ENCODE measurements around the gene UROC1. TPM values are rescaled to one million over a fixed set of nuclear protein-coding genes. Genes with fewer than 3 reads are reported as not detected.

Gene UROC1
- total and polyA plus RNA-seq, 2 donors (not counting 1 experiment from before 2014, with no cell fraction given) = not detected

- ChIA-PET CTCF (interaction anchor here (0.5 to 5.9 kb wide), 5 partner anchors 9 to 1023 kb away, joined by 3 to 92 read pairs (median 4); no protein-coding TSS in a partner anchor), POLR2A (no interaction called here)
- no peaks in the 10 kb centered on the region for H3K79me2 ChIP-seq (ENCODE audit: control insufficient read depth, insufficient read depth, low read length)
- Mint-ChIP-seq H3K4me1 (no peaks in the 10 kb centered on the region), H3K9me3 (ENCODE audit: insufficient read depth) (no peaks in the 10 kb centered on the region), H3K27me3 (peaks cover 35% of the 10 kb centered on the region), H3K27ac (no peak within 1 kb of the TSS), H3K4me3 (no peak within 1 kb of the TSS)
- H3K36me3 ChIP-seq (replicated peaks in 1 of 2; ENCODE audit: control extremely low read depth in 1 of 2, control insufficient read depth in 1 of 2, extremely low read depth in 1 of 2, insufficient read depth in 2 of 2, low read length in 1 of 2) = no peaks in the 10 kb centered on the region
- TF ChIP-seq, protein P1, sequence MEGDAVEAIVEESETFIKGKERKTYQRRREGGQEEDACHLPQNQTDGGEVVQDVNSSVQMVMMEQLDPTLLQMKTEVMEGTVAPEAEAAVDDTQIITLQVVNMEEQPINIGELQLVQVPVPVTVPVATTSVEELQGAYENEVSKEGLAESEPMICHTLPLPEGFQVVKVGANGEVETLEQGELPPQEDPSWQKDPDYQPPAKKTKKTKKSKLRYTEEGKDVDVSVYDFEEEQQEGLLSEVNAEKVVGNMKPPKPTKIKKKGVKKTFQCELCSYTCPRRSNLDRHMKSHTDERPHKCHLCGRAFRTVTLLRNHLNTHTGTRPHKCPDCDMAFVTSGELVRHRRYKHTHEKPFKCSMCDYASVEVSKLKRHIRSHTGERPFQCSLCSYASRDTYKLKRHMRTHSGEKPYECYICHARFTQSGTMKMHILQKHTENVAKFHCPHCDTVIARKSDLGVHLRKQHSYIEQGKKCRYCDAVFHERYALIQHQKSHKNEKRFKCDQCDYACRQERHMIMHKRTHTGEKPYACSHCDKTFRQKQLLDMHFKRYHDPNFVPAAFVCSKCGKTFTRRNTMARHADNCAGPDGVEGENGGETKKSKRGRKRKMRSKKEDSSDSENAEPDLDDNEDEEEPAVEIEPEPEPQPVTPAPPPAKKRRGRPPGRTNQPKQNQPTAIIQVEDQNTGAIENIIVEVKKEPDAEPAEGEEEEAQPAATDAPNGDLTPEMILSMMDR (IDR thresholded peaks at IDR 0.05) = no peak
- no peak for TF ChIP-seq EZH2 (IDR thresholded peaks at IDR 0.05; ENCODE audit: borderline replicate concordance, insufficient read depth, low read depth, low read length, poor library complexity, severe bottlenecking)
- H3K4me1 ChIP-seq (ENCODE audit: control insufficient read depth in 2 of 2, insufficient read depth in 2 of 2, low read length in 2 of 2) = peaks cover 0 to 7% of the 10 kb centered on the region in 2 donors
- no peak within 1 kb of the TSS for H3K9ac ChIP-seq (ENCODE audit: low read length)
- no peak within 1 kb of the TSS for H3K4me3 ChIP-seq (ENCODE audit: control extremely low read depth in 1 of 5, extremely low read depth in 1 of 5, insufficient read depth in 1 of 5, low read depth in 2 of 5, low read length in 4 of 5)
- no peak for DNase-seq
- no peak within 1 kb of the TSS for H3K27ac ChIP-seq (ENCODE audit: low read length in 2 of 2)
- no peaks in the 10 kb centered on the region for H3K9me3 ChIP-seq (ENCODE audit: control extremely low read depth in 1 of 3, control insufficient read depth in 2 of 3, insufficient read depth in 1 of 3, low read length in 2 of 3)
- 10% methylated on average over 56 of the region's 56 CpGs for WGBS (ENCODE audit: insufficient coverage)
- intact Hi-C loops (cut with micrococcal nuclease) = loop anchor here (5.0 kb wide), 1 partner anchor 458 kb away; the partner anchor contains the start of gene PLXNA1
- peaks cover 0 to 32% (median 8%) of the 10 kb centered on the region in 4 experiments for H3K27me3 ChIP-seq (replicated peaks in 1 of 4; ENCODE audit: control extremely low read depth in 1 of 4, control insufficient read depth in 3 of 4, insufficient read depth in 4 of 4, low read length in 3 of 4)
- no peaks in the 10 kb centered on the region for H4K20me1 ChIP-seq (ENCODE audit: control insufficient read depth, insufficient read depth, low read length, poor library complexity, severe bottlenecking)
- no peak for ATAC-seq (ENCODE audit: low read depth)
- H3K4me2 ChIP-seq (replicated peaks; ENCODE audit: low read depth, low read length, poor library complexity, severe bottlenecking) = peak within 1 kb of the TSS; percentile 57
- peak within 1 kb of the TSS; percentile 28 for H2AFZ ChIP-seq (ENCODE audit: insufficient read depth, low read depth, low read length, poor library complexity, severe bottlenecking)
These were observed 6.3 kb upstream of the UROC1 start, which contains the start of gene CHST13 for GRCh38 chr3:126523745-126524428. Gene CHST13, plus strand, starts transcription at chr3:126524155. Its CDS starts 178 bp downstream, at chr3:126524333.

- no peak overlapping the region for H3K27ac ChIP-seq (ENCODE audit: low read length in 2 of 2)
- H3K9ac ChIP-seq (ENCODE audit: low read length) = no peak overlapping the region
- no peak overlapping the region for H3K4me2 ChIP-seq (replicated peaks; ENCODE audit: low read depth, low read length, poor library complexity, severe bottlenecking)
- H3K79me2 ChIP-seq (ENCODE audit: control insufficient read depth, insufficient read depth, low read length) = no peaks in the 10 kb centered on the region
- 0% methylated on average over 6 of the region's 6 CpGs for WGBS (ENCODE audit: insufficient coverage)
- TF ChIP-seq, protein P1 (IDR thresholded peaks at IDR 0.05) = peak; percentile 87
- no peak for TF ChIP-seq EZH2 (IDR thresholded peaks at IDR 0.05; ENCODE audit: borderline replicate concordance, insufficient read depth, low read depth, low read length, poor library complexity, severe bottlenecking)
- peaks cover 0 to 7% of the 10 kb centered on the region in 2 donors for H3K4me1 ChIP-seq (ENCODE audit: control insufficient read depth in 2 of 2, insufficient read depth in 2 of 2, low read length in 2 of 2)
- H3K4me3 ChIP-seq (ENCODE audit: control extremely low read depth in 1 of 5, extremely low read depth in 1 of 5, insufficient read depth in 1 of 5, low read depth in 2 of 5, low read length in 4 of 5) = no peak overlapping the region
- Mint-ChIP-seq H3K27ac (no peak overlapping the region), H3K9me3 (ENCODE audit: insufficient read depth) (no peaks in the 10 kb centered on the region), H3K27me3 (peaks cover 31% of the 10 kb centered on the region), H3K4me3 (no peak overlapping the region), H3K4me1 (no peaks in the 10 kb centered on the region)
- H3K36me3 ChIP-seq (replicated peaks in 1 of 2; ENCODE audit: control extremely low read depth in 1 of 2, control insufficient read depth in 1 of 2, extremely low read depth in 1 of 2, insufficient read depth in 2 of 2, low read length in 1 of 2) = no peaks in the 10 kb centered on the region
- DNase-seq (peak; percentile 66), ATAC-seq (ENCODE audit: low read depth) (peak; percentile 24)
- no peaks in the 10 kb centered on the region for H3K9me3 ChIP-seq (ENCODE audit: control extremely low read depth in 1 of 3, control insufficient read depth in 2 of 3, insufficient read depth in 1 of 3, low read length in 2 of 3)
- intact Hi-C loops (cut with micrococcal nuclease) = loop anchor here (5.0 kb wide), 1 partner anchor 460 kb away; the partner anchor contains the start of gene PLXNA1
- ChIA-PET CTCF (interaction anchor here (0.5 to 5.9 kb wide), 11 partner anchors 10 to 1069 kb away, joined by 3 to 92 read pairs (median 4); no protein-coding TSS in a partner anchor), POLR2A (no interaction called here)
- no peak overlapping the region for H2AFZ ChIP-seq (ENCODE audit: insufficient read depth, low read depth, low read length, poor library complexity, severe bottlenecking)
- no peaks in the 10 kb centered on the region for H4K20me1 ChIP-seq (ENCODE audit: control insufficient read depth, insufficient read depth, low read length, poor library complexity, severe bottlenecking)
- peaks cover 0 to 35% (median 8%) of the 10 kb centered on the region in 4 experiments for H3K27me3 ChIP-seq (replicated peaks in 1 of 4; ENCODE audit: control extremely low read depth in 1 of 4, control insufficient read depth in 3 of 4, insufficient read depth in 4 of 4, low read length in 3 of 4)
These were observed 4.8 kb upstream of the UROC1 start for GRCh38 chr3:126522363-126522788.
